Measurements from ENCODE around the gene PRKCZ.

The PRKCZ gene

GRCh38 chr1:2233997-2234761 is 184.0 kb downstream of the PRKCZ start:
- DNase-seq = peak in 1 of 2 experiments; percentile 7

- DNase-seq = no peak
These were observed 184.5 kb downstream of the PRKCZ start for GRCh38 chr1:2234762-2235113.
